HG02884 (cell line): ENCODE data around the gene CLRN2.
"Not testable (repeated sequence)": the region's sequence is repeated elsewhere in the genome, so short reads cannot be mapped to it uniquely, and the experiment has no call there.

Source experiments
- ATAC-seq: cut with Tn5 transposase; IDR thresholded peaks from one replicate; pipeline ENCODE4 v1.9.1; 2021; ENCODE audit warnings: mild to moderate bottlenecking, moderate library complexity; ENCODE audit not compliant: unreplicated experiment

CLRN2 gene

DNA sequence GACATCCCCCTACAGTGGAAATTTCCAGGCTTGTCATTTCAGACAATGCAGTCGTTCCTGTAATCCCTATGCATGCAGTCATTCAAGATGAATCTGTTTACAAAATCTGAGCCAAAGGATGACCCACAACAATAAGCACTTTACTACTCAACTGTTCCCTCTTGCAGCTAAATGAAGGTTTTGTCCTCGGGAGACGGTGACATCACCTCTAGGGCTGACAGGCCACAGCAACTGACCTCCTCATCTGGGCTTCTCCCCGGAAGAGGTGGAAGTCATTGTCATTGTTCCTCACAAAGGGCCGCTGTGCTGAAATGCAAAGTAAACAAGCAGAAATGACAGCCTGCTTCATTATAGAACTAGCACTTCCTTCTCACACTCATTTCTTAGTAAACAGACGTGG is 29.2 kb downstream of the CLRN2 start:
- ATAC-seq, result no peak

DNA sequence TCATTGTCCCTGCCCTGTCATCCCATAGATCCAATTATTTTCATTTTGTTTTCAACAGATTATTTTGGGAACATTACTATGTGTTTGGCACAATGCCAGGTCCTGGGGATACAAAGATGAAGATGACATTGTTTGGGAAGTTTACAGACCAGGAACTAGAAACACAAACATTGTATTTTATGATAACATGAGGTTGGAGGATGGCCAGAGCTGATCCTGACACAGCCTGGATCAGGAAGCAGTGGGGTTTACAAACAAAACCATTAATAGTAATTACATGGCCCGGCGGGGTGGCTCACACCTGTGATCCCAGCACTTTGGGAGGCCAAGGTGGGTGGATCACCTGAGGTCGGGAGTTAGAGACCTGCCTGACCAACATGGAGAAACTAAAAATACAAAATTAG is 29.9 kb downstream of the CLRN2 start:
- ATAC-seq, result no peak

DNA sequence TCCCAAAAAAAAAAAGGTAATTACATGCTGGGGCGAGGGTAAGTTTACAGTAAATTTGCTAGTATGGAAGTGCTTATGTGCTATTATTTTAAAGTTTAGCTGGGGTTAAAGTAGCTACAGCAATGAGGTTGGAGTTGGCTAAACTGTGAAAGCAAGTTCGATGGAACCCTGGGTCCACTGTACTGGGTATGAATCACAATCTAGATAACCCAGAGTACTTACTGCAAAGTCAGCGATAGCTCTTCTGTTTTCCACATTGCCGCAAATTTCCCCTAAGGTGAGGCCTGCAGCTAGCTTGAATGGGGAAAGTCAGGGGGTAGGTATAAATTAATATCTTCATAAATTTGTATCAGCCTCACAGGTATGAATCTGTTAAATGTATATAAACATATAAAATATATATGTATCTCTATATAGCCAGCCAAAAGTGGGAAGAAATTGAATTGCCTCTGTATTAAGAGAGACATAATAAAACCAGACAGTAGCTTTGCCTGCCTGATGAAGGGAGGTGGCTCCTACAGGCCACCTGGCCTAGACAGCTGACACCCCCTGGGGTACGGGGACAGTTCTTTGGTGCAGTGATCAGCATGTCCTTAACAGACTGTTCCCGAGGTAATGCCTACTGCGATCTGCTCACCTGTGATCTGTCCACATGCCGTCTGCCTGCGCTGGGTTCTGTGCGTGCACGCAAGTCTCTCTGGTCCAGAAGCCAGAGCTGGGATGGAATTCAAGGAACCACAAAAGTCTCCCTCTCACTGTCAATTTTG is 30.6 kb downstream of the CLRN2 start:
- no peak for ATAC-seq

DNA sequence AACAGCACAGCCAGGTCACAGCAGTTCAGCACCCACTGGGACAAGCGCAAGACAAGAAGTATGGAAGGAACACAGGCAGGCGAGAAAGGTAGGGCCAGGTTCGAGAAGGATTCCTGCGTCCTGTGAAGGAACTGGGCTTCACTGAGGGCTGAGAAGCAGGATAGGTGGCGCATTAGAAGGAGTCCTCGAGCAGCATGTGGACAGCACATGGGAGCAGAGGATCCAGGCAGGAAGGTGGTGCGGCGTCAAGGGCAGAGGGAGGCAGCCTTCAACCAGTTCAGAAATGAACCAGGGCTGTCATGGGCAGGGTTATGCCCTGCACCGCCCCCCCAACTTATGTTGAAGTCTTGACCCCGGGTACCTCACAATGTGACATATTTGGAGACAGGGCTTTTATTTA is 31.3 kb downstream of the CLRN2 start:
- no peak for ATAC-seq

DNA sequence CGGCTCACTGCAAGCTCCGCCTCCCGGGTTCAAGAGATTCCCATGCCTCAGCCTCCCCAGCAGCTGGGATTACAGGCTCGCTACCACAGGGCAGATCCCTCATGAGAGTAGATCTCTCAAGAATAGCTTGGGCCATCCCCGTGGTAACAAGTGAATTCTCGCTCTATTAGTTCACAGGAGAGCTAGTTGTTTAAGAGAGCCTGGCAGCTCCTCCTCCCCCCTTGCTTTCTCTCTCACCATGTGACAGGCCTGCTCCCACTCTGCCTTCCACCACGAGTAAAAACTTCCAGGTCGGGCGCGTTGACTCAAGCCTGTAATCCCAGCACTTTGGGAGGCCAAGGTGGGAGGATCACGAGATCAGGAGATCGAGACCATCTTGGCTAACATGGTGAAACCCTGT is 31.7 kb downstream of the CLRN2 start:
- no peak for ATAC-seq

DNA sequence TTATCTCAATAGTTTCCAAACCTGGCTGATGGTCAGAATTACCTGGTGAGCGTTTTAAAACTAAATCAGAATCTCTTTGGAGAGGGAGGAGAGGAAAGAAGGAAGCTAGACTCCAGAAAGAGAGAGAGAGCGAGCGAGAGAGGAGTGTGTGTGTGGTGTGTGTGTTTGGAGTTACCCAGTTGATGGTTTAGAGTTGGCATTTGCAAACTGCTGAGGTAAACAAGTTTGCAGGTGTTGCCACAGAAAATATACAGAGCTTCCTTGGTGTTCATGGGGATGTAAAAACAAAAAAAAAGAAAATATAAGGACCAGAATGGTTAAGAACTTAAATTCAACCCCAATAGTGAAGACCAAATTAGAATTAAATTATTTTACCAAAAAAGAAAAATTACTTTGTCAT is 35.6 kb downstream of the CLRN2 start:
- ATAC-seq, result no peak

DNA sequence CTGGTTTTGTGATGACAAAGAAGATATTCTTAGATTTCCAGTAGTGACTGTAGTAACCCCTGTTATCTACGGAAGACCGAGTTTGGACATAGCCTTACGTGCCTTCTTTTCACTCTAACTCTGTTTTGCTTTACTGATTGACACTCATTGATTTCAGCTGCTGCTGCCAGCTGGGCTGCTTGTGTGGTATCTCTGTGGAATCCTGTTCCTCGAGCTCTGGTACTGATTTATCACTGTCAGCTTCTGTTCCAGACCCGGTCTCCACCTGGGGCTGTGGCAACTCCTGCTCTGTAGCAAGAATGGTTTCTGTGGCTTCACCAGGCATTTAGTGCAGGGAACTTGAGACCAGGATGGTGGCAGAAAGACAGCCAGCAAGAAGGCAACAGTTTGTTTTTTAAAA is 37.5 kb downstream of the CLRN2 start:
- no peak for ATAC-seq

DNA sequence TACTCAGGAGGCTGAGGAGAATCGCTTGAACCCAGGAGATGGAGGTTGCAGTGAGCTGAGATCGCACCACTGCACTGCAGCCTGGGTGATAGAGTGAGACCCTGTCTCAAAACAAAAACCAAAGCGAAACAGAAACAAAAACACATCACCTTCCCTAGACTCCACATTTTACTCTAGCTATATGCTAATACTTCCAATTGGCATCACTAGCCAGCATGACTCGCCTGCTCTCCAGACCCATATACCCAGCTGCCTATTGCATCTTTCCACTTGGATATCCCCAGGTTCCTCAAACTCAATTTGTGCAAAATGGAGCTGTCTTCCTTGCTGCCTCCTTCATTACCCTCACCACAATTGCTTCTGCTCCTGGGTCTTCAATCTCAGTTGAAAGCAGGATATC is 39.6 kb downstream of the CLRN2 start:
- no peak for ATAC-seq

DNA sequence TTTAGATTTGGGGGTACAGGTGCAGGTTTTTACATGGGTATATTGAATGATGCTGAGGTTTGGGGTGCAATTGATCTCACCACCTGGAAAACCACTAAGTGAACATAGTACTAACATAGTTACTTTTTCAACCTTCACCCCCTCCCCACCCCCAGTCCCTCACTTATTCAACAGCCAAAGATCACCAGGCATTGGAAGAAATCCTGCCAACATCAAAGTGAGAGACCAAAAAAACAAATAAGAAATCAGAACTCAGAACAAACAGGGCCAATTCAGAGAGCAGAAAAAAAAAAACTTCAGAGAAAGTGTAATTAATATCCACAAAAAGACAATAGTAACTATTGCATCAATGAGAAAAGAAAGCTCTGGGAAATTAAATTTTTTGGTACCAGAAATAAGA is 41.5 kb downstream of the CLRN2 start:
- ATAC-seq, result no peak

DNA sequence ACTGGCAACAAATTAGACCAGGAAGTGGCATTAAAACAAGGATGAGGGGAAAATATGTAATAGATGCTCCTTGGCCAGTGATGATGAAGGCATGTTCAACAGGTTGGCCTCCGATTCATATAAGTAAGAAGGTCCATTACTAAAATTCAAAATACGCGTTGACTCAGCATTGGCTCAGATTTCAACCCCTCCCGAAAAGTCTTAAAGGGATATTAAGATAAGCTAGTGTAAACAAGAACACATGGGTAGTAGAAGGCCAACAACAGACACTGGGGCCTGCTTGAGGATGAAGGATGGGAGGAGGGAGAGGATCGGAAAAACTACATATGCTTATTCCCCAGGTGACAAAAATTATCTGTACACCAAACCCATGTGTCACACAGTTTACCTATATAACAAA is 42.9 kb downstream of the CLRN2 start:
- no peak for ATAC-seq

DNA sequence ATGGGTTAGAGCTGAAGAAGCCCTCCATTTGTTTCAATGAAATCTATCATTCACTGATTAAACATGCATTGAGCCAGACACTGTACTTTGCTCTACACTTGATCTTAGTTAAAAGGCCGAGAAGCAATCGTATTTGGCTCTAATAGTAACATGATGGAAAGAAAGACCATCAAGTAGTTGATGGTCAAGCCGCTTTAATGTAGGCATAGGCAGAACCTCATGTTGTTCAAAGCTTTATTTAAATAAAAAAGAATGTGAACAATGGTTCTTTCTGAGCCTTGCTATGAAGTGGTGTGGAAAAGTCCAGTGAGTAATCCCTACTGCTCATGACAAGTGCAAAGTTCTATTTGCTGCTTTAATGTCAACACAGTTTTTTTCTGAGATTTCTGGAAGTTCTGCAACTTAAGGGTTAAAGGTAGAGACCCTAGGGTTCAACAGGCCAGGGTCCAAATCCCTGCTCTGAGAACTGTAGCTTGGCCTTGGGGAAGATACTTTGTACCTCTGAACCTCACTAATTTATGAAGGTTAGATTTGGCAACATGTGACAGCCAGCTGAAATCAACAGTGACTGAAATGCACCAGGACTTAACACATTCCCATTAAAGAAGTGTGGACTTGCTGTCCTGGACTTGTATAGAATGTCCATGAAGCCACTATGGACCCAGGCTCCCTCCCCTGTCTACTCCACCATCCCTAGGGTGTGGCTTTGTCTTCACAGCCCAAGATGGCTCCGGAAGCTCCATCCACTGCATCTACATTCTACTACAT is 44.2 kb downstream of the CLRN2 start:
- ATAC-seq, result no peak

DNA sequence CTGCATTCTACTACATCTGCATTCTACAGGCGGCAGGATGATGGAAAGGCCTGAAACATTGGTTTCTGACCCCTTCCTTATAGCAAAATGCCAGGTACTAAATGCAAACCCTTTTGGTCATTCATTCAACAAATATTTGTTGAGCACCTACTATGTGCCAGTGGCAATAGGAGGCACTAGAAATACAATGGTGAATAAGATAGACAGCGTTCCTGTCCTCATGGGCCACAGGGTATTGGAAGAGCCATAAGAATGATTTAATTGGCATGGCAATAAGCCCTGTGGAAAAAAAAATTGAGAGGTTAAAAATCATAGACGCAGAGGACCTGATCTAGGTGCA is 44.7 kb downstream of the CLRN2 start:
- ATAC-seq, result no peak

DNA sequence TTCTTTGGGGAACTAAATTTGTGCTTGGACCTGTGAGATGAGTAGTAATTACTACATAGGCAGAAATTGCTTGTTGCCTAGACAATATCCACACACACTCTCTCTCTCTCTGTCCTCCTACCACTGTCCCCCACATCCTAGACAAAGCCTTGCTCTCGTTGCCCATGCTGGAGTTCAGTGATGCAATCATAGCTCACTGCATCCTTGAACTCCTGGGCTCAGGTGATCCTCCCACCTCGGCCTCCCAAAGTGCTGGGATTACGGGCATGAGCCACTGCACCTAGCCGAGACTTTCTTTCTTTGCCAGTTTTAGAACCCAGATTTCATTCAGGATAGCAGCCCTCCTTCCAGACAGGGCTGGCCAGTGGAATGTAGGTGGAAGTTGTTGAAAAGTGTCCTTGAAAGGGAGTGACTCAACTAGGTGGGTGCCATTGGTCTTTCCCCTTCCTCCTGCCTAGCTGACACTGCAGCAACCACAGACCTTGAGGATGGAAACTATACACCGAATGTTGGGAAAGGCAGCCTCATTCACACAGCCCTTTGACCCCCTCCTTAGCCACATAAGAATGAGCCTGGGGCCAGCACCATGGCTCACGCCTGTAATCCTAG is 45.2 kb downstream of the CLRN2 start:
- ATAC-seq, result no peak

DNA sequence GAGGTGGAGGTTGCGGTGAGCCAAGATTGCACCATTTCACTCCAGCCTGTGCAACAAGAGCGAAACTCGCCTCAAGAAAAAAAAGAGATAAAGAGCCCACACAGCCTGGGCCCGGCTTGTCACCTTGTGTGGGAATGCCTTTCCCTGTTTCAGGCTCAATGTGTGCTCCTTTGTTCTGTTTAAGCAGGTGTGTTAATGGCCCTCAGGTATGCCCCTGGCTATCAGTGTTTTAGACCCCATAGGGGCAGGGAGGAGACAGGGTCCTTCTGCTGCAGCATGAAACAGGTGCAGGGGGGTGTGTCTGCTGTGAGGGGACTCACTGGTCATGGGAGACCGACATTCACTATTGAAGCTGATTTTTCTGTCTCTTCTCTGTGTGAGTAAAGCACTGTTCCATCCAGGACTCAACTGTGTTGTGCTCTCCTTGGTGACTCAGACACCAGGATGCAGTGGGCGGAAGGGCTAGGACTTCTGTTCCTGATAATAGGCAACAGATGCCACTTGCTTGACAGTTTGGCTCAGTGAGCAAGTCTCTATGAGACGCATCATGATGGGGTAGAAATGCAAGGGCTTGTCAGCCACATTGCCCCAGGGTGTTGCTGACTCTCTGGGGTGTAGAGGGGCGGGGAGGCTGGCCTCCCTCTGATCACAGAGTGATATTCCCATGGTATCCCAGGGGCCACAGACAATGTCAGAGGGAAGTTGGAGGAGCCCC is 46.4 kb downstream of the CLRN2 start:
- no peak for ATAC-seq

DNA sequence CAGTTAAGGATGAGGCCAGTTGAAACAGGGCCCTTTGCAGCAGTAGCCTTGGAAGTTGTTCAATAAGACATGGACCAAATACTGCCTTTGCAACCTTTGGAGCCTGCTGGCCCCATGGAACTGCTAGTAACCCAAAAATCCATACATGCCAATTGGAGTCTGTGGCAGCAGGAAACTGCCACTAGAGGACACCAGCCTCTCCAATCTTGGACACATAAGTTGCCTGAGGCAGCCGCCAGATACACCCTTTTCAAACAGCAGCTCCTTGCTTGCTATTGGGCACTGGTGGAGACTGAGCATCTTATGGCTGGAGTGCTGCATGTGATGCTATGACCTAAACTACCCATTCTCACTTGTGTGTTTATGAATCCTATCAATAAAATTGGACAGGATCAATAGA is 47.2 kb downstream of the CLRN2 start:
- no peak for ATAC-seq

DNA sequence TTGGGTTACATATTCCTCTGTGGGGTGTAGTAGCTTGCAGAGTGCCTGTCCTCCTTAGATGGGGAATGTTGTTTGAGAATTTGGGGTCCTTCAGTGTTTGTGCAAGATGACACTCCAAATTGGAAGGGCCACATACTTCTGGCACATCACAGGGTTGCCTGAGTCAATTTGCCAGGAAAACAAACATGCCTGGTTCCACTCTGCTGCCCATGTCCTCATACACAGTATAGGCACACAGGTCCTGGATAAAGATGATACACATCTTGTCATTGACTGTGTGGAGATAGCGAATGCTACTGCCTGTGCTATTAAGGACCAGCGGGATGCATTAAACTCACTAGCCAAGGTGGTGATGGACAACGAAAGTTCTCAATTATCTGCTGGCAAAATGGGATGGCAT is 50.9 kb downstream of the CLRN2 start:
- no peak for ATAC-seq

DNA sequence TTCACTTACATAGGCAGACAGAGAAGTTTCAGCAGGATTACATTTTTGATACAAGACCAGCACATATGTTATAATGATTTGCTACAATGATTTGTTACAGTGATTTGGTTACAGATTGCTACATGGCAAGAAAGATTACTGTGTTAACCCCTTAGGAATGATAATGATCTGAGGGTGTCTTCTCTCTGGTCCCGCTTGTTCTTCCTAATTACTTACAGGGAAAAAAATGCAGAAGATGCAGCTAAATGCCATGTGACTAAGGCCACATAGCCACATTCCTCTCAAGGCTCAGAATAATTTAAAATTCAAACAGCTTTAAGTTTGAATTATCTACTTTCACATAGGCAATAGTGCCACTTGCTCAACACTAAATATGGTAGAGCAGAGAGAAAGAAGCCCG is 52.3 kb downstream of the CLRN2 start:
- no peak for ATAC-seq

DNA sequence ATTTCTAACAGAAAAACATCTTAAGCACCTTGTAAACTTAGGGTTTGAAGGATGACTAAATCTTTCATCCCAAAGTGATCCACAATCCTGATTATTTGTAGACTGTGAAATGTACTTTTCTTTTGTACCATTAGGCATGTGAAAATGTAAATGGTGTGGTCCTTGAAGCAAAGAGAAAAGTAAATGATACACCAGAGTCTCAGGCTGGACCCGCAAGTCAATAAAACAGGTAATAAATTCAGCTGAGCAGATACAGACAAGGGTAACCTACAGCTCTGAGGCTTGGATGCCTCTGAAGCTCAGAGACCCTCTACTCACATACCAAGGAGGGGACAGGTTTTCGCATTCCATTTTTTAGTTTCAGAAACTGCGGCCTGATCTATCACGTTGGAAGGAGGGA is 59.2 kb downstream of the CLRN2 start:
- ATAC-seq, result no peak

DNA sequence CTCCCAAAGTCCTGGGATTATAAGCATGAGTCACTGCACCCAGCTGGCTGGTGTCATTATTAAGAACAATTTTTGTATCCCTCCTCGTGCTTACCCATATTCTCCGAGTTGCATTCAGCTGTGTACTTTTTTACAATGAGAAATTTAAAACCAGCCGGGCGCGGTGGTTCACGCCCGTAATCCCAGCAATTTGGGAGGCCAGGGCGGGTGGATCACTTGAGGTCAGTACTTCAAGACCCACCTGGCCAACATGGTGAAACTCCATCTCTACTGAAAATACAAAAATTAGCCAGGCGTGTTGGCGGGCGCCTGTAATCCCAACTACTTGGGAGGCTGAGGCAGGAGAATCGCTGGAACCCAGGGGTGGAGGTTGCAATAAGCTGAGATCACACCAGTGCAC is 60.2 kb downstream of the CLRN2 start:
- not testable (repeated sequence) for ATAC-seq
